GM11168 (cell line): ENCODE data around the gene SLC35F3.

Experiments used
- in situ Hi-C: fragments of 300-500 bp; cut with MboI; formaldehyde crosslinking; loops from one replicate; pipeline ENCODE4 v1.12.0; 2022; ENCODE audit warnings: low sequenced_read_pairs; ENCODE audit not compliant: unreplicated experiment

The SLC35F3 gene

DNA sequence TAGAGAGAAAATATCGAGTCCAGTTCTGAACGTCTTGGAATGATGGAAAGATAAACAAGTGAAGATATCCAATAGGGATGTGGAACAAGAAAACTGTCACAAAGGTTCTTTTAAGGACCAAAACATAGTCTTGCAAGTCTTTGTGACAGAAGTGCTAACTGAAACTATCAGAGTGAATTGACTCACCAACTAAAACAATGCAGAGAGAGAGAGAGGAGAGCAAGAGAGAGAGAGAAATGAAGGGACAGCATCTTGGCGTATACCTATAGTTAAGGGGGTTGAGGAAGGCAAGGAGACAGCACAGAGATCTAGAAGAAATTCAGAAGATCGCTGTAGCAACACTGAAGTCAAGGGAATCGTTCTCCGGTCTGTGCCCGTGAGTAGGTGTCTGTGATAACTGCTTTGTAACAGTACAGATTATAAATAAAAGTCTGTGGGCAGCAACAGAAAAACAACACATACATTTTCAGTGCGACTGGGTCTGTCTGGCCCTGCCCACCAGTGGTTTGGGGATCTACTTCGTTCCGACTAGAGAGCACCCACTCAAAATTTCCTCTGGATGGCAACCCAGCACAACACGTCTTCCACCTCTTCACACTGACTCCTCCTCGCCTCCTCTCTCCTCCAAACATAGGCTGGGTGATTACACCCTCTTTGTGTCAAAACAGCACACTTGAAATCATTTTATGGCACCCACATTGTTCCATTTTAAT is 464.0 kb downstream of the SLC35F3 start:
- in situ Hi-C loops: no loop called here

DNA sequence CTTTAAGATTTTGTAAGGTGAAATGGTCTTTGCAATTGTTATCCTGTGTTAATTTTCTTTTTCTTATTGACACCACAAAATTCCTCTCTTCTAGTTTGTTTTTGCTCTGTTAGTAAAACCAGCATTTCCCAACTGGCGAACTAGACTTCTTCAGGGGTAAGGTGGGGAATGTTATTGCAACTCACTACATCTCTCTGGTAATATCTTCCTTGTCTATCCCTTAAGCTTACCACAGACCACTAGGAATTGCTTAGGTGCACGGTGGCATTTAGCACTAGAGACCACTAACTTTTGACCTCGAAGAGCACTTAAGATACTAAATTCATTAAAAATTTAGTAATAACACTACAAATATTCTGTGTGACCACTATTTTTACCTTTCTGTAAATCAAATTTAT is 464.6 kb downstream of the SLC35F3 start:
- in situ Hi-C loops: no loop called here

DNA sequence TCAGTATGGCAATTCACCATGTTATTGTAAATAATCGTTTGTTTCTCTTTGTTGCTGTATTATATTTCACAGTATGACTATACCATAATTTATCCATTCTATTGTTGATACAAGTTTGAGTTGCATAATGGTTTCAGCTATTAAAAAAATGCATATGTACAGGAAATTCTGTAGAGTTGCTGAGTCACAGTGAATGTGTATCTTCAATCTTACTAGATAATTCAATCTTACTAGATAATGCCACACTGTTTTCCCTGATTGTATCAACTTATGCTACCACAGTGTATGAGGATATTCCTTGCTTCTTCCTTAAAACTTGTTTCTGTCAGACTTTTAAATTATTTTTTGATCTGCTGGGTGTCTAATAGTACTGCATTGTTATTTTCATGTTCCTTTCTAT is 465.3 kb downstream of the SLC35F3 start:
- in situ Hi-C loops: no loop called here

- in situ Hi-C loops: no loop called here
Observed at GRCh38 chr1:234371414-234371813, 466.9 kb downstream of the SLC35F3 start.

- in situ Hi-C loops: no loop called here
Observed at GRCh38 chr1:234372011-234372757, 467.7 kb downstream of the SLC35F3 start.

DNA sequence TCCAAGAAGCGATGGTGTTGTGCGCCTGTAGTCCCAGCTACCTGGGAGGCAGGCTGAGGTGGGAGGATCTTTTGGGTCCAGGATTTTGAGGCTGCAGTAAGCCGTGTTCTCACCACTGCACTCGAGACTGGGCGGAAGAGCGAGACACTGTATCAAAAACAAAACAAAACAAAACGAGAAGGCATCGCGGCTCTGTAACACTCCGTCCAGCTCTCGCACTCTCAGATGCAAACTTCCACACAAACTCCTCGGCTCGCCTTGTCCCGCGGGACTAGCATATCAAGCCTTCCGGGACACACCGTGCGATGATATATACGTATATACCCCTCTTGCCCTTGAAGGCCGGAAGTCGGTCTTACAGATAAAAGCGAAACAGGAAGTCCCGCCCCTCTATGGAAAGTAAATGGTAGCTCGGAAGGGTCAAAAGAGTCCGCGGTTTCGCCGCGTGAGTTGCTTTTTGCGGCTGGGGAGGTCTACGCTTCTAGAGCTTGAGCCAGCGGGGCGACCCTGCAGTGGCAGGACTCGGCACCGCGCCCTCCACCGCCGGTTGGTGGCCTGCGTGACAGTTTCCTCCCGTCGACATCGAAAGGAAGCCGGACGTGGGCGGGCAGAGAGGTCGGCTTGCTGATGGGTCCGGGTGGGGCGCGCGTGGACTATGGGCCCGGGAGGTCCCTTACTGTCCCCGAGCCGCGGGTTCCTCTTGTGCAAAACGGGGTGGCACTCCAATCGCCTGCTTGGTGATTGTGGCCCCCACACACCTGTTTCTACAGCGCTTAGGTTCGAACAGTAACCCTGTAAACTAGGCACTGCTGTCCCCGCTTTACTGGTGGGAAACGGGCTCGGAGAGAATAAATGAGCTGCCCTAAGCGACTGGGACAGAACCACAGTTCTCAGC is 468.8 kb downstream of the SLC35F3 start, which contains the start of gene COA6:
Gene COA6 (plus strand): TSS at position 393 of the 895 bp plus-strand sequence. CDS start 11 bp downstream, at position 404.
- in situ Hi-C loops: no loop called here

GRCh38 chr1:234373959-234374254 is 469.4 kb downstream of the SLC35F3 start:
- in situ Hi-C loops: no loop called here
